Posterior cingulate gyrus (tissue), 11 donors: ENCODE data around the gene SMIM29.

Source experiments
- DNase-seq, 10 donors: peaks; one replicate each; pipeline versions ENCODE4 v3.0.0 to v3.0.0-alpha.2; 2020 to 2021; ENCODE audit warnings: mixed read lengths in 3 of 10
- intact Hi-C: fragments of 100-400 bp; cut with DNase I; formaldehyde crosslinking; loops from one replicate; pipeline ENCODE4 v1.15.1; 2023

The SMIM29 gene

DNA sequence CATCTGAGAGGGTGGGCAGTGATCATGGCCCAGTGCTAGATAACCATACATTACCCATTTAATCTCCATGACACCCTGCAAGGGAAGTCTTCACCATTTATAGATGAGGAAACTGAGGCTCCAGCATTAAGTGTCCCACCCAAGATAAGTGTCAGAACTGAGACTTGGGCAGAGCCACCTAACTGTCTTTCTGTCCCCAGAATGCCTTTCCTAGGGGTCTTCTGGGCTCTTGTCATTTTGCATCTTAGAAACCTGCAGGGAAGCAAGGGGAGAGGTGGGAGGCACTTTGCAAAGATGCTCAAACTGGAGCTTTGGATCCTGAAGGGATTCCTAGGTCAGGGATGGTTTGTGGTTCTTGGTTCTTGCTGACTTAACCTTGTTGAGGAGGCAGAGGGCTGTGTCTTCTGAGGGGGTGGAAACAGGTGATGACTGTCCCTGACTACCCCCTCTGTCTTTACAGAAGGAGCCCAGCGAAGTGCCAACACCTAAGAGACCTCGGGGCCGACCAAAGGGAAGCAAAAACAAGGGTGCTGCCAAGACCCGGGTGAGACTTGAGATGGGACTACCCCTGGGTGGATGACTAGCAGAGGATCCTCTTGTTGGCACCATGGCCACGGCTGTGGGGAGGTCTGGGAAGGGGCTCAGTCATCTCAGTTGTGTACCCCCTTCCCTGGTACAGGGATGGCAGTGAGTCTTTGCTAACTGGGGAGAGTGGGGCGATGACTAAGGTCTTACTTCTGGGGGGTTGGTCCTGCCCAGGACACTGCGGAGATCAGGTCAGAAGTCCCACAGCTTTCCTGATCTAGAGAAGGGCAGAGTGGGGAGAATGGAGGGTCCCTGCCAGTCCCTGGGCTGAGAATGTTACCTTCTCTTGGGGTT lies 6.3 kb downstream of the SMIM29 start:
- intact Hi-C loops = no loop called here
- DNase-seq = peak in 3 of 10 donors; percentile 43 to 70 (median 55)

DNA sequence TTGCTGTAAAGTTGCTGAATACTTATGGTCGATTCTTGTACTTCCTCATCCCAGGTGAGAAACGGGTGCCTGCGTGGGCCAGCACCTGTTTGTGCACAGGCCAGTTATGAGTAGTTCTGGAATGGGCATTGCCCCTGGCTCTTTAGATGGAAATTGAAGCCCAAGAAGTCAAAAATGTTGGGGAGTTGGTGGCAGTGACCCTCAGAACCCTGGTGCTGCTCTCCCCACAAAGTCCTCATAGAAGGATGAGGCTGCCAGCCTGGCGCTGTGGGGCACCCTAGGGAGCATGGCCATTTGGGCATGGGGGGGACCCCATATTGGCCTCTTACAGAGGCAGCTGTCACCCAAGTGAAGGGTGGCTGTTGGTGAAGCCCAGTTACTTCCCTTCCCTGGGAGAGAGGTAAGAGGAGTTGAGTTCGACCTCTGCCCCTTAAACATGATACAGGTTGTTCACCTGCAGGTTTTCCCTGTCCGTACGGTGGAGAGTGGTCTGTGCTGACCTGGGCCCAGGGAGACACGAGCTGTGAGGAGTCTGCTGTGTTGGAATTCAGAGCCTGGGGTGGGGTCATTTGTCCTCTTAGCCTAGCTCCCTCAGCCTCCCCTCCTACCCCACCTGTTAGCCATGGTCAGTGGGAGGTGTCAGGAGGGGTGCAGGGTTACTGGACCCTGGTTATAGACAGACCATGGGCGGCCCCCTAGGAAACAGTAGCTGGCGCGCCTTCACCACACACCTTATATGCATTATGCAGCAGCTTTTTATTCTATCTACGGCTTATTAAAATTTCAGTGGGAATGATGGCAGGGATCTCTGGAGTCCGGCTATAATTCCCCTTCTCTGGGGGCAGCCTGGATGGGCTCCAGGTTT lies 7.2 kb downstream of the SMIM29 start:
- DNase-seq = peak in 3 of 10 donors; percentile 19 to 59 (median 50)
- intact Hi-C loops = no loop called here

DNA sequence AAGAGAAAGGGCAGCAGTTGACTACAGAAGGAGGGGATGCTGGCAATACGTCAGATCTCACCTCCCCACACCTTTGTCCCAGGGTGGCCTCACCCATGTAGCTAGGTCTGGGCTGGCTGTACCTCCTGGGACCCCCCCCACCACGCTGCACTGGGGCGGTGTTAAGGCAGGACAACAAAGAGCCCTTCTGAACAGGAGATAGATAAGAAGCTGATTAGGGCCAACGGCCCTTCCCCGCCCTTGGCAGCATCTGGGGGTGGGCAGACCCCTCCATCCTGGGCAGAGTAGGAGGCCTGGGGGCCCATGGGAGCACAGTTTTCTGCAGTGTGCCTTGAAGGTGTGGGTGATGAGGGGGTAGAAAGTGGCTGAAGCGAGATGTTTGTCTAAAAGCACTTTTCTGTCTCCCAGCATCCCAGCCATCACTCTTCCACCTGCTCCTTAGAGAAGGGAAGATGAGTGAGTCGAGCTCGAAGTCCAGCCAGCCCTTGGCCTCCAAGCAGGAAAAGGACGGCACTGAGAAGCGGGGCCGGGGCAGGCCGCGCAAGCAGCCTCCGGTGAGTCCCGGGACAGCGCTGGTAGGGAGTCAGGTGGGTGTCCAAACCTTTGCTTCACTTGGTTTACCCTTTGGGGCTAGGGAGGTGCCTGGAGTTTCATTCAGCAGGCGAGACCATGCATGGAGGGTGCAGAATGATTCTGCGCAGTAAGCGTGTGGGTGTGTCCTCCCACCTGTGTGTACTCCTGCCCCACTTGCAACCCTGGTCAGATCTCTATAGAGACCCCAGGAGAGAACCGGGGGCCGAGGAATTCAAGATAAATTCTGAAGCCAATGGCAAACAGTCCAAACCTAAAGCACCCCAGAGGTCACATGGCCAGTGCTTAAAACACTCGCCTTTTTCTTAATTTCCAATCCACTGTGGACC lies 8.2 kb downstream of the SMIM29 start:
- intact Hi-C loops = no loop called here
- peak in 3 of 10 donors; percentile 55 to 59 (median 55) for DNase-seq

DNA sequence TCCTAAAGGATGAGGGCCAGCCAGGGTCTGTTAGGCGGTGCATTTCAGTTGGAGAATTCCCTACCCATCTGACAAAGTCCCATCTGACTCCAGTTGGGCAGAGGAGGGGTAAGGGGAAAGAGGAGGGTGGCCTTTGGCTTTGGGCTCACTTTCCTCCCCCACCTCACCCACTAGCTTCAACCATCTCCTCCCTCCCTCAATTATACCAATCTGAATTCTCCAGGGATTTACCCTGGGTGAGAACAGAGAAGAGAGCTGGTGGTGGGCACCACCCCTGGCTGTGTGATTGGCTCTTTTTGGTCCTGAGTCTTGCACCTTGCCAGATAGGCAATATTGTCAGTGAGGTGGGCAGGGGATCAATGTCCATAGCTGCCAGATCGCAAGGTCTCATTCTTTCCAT lies 8.9 kb downstream of the SMIM29 start:
- intact Hi-C loops = no loop called here

DNA sequence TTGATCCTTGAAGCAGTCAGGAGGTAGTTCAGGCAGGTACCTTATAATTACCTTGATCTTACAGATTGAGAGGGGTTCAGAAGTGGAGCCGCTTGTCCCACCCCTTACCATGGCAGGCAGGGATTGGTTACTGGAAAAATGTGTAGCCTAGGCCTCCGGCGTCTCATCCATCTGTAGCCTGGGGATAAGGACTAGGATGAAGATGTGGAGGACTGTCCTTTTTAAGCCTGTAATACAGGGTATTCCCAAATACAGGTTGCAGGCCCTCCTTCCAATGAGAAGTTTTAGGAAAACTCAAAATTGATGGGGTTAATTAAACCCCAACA lies 9.3 kb downstream of the SMIM29 start:
- intact Hi-C loops = no loop called here
- DNase-seq = peak in 2 of 10 donors; percentile 7 to 19

More for the DNA sequence above, 8.9 kb downstream of the SMIM29 start:
- peak in 2 of 10 donors; percentile 6 to 8 for DNase-seq

DNA sequence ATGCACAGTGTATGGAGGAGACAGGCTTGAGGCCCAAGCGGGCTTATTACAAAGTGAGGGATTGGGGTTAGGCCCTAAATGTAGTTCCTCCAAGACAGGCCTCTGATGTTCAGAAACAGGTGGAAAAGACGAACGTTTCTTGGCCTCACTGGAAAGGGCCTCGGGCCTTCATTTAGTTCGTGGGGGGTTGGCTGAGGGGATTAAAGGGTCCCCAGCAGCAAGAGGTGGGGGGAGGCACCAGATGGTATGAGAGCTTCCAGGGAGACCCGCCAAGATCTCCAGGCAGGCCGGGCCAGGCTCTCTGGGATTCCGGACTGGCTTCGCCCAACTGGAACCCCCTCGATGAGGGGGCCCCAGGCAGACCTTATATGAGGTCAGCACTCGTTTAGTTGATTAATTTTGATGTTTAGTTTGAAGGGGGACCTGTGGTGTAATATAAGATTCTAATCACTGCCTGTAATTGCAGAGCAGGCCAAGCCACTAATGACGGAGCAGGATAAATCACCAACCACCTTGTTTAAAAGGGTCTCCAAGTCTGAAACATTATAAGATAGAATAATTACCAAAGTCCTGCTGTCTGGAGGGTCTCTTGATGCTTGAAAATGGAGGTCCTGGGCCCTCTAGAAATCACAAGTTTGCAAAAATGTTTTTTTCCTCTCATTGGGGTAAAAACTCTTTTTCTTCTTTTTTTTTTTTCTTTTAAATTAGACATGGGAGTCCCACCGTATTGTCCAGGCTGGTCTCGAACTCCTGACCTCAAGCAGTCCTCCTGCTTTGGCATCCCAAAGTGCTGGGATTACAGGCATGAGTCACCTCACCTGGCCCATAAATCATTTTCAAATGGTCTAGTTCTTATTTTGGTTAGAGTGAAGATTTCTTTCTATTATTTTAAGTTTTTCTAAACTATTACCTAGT lies 10.0 kb downstream of the SMIM29 start:
- intact Hi-C loops = no loop called here
- peak in 3 of 10 donors; percentile 37 to 61 (median 58) for DNase-seq

DNA sequence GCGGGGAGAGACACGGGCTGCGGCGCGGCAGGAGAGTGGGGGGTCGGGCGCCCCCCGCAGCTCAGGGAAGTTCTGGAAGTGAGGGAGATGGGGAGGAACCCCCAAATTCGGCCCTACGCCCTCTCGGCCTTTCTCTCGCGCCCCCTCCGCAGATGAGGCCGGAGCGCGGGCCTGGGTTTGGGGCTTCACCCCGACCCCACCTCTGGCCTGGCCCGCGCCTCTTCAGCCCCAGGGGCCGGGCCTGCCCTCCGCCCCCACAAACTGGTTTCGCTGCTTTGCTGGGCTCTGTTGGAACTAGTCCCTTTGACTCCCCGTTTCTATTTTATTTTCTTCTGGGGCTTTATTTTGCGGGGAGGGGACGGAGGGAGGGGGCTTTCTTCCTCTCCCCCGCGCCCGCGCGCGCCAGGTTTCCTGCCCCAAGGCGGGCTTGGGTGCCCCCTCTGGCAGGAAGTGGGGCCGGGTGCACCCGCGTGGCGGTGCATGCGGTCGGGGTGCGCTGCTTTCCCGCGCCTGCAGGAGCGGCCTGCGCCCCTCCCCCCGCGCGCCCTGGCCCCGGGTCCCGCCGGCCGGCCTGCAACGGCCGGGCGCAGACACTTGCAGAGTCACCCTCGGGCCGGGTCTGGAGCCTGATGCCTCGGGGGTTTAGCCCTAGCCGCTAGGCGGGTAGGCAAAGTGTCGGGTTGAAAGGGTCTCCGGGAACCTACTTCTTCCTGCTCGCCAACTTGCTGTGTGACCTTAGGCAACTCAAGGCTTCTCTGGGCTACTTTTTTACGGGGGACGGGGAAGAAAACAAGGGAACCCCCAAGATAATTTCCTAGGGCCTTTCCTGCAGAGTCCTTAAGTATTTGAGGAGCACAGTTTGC lies 10.9 kb downstream of the SMIM29 start:
- DNase-seq = peak in 5 of 10 donors; percentile 34 to 91 (median 76)
- intact Hi-C loops = loop anchor here (1.0 kb wide), 1 partner anchor 10 kb away; no protein-coding TSS in a partner anchor

DNA sequence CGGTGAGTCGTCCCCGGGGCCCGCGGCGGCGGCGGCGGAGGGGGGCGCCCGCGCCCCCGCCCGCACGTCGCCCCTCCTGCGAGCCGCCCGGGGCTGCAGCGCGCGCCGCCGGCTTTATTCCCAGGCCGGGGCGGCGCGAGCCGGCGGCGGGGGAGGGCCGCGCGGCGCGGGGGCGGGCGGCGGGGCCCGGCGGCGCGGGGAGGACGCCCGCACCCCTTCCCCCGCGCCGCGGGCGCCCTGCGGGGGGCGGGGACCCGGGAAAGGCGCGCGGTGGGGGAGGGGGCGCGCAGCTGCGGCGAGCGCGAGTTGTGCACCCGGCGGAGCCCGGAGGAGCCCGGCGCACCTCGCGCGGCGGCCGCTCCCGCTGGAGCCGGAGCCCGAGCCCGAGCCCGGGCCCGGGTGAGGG lies 11.5 kb downstream of the SMIM29 start:
- peak in 2 of 10 donors; percentile 55 to 66 for DNase-seq
- intact Hi-C loops = loop anchor here (1.0 kb wide), 1 partner anchor 11 kb away; no protein-coding TSS in a partner anchor

DNA sequence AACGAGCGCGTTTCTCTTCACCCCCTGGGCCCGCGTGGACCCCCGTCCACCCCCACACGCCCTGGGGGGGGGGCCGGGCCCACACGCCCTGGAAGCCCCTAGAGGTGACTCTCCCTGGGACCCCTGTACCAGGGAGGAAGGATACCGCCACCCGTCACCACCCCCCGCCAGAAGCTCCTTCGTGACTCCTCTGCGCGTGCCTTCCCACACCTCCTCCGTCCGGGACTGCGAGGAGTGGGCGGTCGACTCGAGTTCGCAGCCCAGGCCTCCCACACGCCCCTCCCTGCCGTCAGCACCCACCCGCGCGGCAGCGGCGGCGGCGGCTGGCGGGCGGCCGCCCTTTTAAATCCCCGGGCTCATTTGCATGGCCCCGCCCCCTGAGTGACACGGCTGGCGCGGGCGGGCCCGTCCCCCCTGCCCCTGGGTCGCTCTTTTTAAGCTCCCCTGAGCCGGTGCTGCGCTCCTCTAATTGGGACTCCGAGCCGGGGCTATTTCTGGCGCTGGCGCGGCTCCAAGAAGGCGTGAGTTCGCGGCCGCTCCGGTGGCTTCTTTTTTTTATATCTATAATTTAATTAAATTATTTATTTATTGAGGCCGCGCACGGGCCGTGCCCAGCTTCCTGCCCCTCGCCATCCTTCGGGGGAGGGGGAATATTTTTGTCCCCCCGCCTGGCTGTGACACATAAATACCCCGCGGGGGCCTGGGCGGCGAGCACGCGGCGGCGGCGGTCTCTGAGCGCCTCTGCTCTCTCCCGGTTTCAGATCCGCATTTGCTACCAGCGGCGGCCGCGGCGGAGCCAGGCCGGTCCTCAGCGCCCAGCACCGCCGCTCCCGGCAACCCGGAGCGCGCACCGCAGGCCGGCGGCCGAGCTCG lies 12.1 kb downstream of the SMIM29 start, which contains the start of gene HMGA1:
TSS of gene HMGA1 (plus strand) at position 431 of the 873 bp plus-strand sequence. CDS start 3,908 bp downstream, outside the sequence.
- peak; percentile 71 to 97 (median 86) for DNase-seq
- intact Hi-C loops = loop anchor here (1.0 kb wide), 1 partner anchor 12 kb away; no protein-coding TSS in a partner anchor

DNA sequence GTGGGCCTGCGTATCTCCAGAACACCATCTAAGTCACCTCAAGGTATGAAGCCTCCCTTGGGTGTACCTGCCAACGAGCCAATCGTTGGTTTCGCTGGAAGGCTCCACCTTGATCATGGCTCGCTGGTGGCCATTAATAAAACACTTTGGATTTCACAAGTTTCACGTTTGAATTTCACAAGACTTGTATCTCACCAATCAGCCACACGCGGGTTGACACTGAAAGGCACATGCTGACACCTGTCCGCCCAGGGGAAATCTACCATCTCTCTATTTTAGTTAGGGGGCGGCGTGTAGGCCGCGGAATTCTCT lies 12.7 kb downstream of the SMIM29 start:
- peak in 2 of 10 donors; percentile 63 to 76 for DNase-seq
- intact Hi-C loops = no loop called here

DNA sequence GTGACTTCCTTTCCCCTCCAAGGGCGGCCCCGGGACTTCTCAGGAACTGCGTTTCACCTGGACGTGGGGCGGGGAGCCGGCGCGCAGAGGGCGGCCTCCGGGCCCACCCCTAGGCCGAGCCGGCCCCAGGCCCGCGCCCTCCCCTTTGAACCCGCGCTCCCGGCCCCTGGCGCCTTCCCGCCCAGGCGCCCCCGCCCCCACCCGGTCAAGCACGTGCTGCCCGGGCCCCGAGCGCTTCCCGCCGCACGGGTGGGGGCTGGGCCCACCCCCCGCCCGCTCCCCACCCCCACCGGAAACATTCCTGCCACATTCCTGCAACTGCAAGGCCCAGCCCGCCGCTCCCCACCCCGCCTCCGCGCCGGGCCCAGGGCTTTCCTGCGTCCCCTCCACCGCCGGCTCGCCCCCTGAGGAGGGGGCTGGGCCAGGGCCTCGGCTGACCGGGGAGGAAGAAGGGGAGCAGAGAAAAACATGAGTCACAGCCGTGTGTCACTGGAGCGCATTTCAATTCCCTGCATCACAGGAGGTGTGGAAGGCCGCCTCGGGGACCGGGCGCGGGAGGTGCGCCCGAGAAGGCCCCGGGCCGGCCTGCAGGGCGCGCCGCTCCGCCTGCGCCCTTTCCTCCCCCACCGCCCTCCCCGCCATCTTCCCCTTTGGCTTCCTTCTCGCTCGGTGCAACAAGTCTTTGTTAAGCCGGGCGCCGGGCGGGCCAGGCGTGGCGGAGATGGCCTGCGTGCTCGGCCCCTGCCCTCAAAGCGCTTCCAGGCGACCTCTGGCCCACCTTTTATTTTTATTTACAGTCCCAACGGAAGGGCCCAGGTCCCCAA lies 13.3 kb downstream of the SMIM29 start:
- intact Hi-C loops = no loop called here
- peak in 3 of 10 donors; percentile 66 to 83 (median 77) for DNase-seq

DNA sequence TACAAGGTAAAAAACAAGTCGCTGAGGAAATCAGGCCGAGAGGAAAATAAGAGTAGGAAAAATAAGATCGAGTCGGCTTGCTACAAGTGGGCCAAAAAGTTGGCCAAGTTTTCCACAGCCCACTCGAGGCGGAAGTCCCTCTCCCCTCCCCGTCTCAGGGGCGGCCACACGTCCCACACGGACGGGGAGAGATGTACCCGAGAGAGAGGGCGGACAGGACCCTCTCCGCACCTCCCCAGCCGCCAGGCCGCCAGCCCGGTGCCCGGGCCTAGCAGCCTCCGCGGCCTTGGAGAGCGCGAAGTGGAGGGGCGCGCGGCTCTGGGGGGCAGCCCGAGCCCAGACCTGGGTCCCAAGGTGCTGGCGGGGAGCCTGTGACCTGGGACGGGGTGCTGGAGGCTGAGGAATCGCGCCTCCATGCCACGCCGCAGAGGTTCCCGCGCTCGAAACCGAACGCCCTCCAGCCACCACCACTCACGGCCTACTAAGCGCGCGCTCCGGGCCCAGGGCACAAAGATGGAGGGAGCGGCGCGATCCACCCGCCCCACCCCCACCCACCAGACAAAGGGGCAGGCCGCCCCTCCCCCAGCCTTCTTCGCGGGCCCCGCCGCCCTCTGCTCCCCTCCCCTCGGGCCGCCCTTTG lies 14.0 kb downstream of the SMIM29 start:
- intact Hi-C loops = no loop called here
- DNase-seq = peak in 3 of 10 donors; percentile 41 to 82 (median 61)

DNA sequence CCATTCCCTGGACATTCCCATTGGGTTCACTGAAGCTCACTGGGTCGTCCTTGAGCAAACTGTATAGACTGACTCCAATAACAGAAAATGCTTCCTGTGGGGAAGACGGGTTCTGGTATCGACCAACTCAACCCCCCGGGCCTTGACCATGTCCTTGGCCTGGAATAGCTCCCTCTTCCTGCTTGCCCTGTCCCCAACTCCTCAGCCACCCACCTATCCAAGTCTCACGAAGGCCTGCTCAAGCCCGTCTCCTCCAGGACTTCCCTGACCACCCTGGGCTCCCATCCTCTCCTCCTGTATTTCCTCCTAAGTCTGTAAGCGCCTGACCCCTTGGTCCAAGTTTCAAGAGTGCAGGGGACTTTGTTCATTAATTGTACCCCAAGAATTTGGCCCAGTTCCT lies 14.9 kb downstream of the SMIM29 start:
- DNase-seq = peak in 3 of 10 donors; percentile 48 to 78 (median 57)
- intact Hi-C loops = no loop called here

DNA sequence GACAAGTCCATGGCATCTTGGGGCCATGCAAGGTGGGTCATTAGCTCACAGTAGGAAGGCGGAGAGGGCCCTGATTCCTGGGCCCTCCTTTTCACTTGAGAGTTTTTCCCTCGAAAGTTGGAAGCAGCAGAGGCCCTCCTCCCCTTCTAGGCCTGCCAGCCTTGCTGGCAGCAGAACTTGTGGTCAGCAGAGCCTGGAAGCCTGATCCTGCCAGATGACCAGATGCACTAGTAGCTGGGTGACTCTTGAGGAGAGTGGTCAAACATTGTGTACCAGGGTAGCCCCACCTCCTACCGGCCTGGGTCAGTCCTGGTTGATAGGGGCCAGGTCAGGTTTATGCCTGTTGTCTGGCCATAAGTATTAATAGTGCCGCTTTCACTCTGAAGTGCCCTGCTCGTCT lies 15.9 kb downstream of the SMIM29 start:
- intact Hi-C loops = no loop called here
- peak in 3 of 10 donors; percentile 53 to 70 (median 69) for DNase-seq

DNA sequence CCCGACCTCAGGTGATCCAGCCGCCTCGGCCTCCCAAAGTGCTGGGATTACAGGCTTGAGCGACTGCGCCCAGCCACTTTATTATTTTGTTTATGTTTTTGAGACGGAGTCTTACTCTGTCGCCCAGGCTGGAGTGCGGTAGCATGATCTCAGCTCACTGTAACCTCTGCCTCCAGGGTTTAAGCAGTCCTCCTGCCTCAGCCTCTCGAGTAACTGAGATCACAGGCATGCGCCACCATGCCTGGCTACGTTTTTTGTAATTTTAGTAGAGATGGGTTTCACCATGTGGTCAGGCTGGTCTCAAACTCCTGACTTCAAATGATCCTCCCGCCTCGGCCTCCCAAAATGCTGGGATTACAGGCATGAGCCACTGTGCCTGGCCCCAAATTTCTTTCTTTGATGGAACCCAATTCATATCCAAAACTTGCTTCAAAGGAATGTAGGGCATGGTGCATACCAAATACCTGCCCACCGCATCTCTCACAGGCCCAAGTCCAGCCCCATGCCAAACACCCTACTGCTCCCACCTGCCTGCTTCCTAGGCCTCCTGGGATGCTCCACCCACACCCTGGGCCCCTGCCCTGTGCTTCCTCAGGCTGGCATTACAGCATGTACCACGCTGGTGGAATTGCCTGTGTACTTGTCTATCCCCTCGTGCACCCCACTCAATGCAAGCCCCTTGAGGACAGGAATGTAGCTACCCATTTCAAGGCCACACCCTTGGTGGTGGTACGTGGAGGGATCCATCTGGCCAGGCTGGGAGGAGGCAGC lies 17.1 kb downstream of the SMIM29 start:
- intact Hi-C loops = no loop called here
- DNase-seq = peak in 3 of 10 donors; percentile 40 to 49 (median 43)
